Stimulated activated CD4-positive, alpha-beta T cell treated with anti-CD3 and anti-CD28 coated beads, Interleukin-15, amount 100 ng/mL, for 24 hours (primary cell): ENCODE measurements around the gene KCNAB1.

ENCODE experiments used
- DNase-seq: peaks from one replicate; pipeline ENCODE4 v3.0.0-alpha.2; 2020

KCNAB1 gene

GRCh38 chr3:156509189-156510174, 389.1 kb downstream of the KCNAB1 start:
- no peak for DNase-seq

- DNase-seq, result no peak
These were observed 391.8 kb downstream of the KCNAB1 start for GRCh38 chr3:156511987-156512677.

- no peak for DNase-seq
These were observed 393.2 kb downstream of the KCNAB1 start for GRCh38 chr3:156513619-156514018.

- no peak for DNase-seq
These were observed 395.9 kb downstream of the KCNAB1 start for GRCh38 chr3:156516284-156516683.

- no peak for DNase-seq
These were observed 396.6 kb downstream of the KCNAB1 start for GRCh38 chr3:156516961-156517360.

- DNase-seq, result no peak
These were observed 398.3 kb downstream of the KCNAB1 start for GRCh38 chr3:156518726-156519125.

GRCh38 chr3:156519758-156520162, 399.4 kb downstream of the KCNAB1 start:
- DNase-seq, result no peak

- DNase-seq, result no peak
These were observed 402.3 kb downstream of the KCNAB1 start for GRCh38 chr3:156522673-156523072.

- DNase-seq, result no peak
These were observed 405.4 kb downstream of the KCNAB1 start for GRCh38 chr3:156525808-156526207.

GRCh38 chr3:156527060-156527459, 406.7 kb downstream of the KCNAB1 start:
- no peak for DNase-seq

GRCh38 chr3:156530980-156531379, 410.6 kb downstream of the KCNAB1 start:
- DNase-seq, result no peak

- DNase-seq, result no peak
These were observed 412.4 kb downstream of the KCNAB1 start for GRCh38 chr3:156532730-156533129.

- DNase-seq, result no peak
These were observed 412.8 kb downstream of the KCNAB1 start for GRCh38 chr3:156533205-156533604.

- peak; percentile 42 for DNase-seq
These were observed 414.8 kb downstream of the KCNAB1 start for GRCh38 chr3:156535162-156535627.

- DNase-seq, result no peak
These were observed 415.4 kb downstream of the KCNAB1 start for GRCh38 chr3:156535798-156536197.

- no peak for DNase-seq
These were observed 416.3 kb downstream of the KCNAB1 start for GRCh38 chr3:156536524-156537316.

- DNase-seq, result no peak
These were observed 418.7 kb downstream of the KCNAB1 start for GRCh38 chr3:156539051-156539450.

GRCh38 chr3:156539802-156540201, 419.4 kb downstream of the KCNAB1 start:
- DNase-seq, result no peak

- DNase-seq, result no peak
These were observed 422.0 kb downstream of the KCNAB1 start for GRCh38 chr3:156542101-156543042.

- no peak for DNase-seq
These were observed 422.7 kb downstream of the KCNAB1 start for GRCh38 chr3:156543043-156543555.

GRCh38 chr3:156547637-156548036, 427.3 kb downstream of the KCNAB1 start:
- no peak for DNase-seq
